Activated T-helper 1 cell treated with anti-CD3 and anti-CD28 coated beads, Interleukin-12 subunit alpha, Interleukin-12 subunit beta, Interleukin-2, Interleukin-4 antibody, amounts not matched to agents 30 ng/mL and 10 ng/mL and 1 ng/mL, durations not matched to agents 14 hours and 24 hours and 36 hours (primary cell): ENCODE results near the gene CXCL16. TPM values are rescaled to one million over a fixed set of nuclear protein-coding genes. Genes with fewer than 3 reads are reported as not detected.

Source experiments
- DNase-seq: peaks from one replicate; pipeline ENCODE4 v3.0.0; 2021; ENCODE audit warnings: low spot score
- H3K27ac Mint-ChIP-seq: one replicate; pipeline ENCODE4 v1.8.0; 2021; ENCODE audit warnings: mild to moderate bottlenecking, mixed read lengths
- H3K27me3 Mint-ChIP-seq: one replicate; pipeline ENCODE4 v1.8.0; 2022; ENCODE audit warnings: mild to moderate bottlenecking, moderate library complexity, mixed read lengths; ENCODE audit not compliant: insufficient read depth
- H3K36me3 Mint-ChIP-seq: one replicate; pipeline ENCODE4 v1.8.0; 2021; ENCODE audit warnings: low read depth, mixed read lengths
- H3K4me1 Mint-ChIP-seq: one replicate; pipeline ENCODE4 v1.8.0; 2021; ENCODE audit warnings: low read depth, mixed read lengths
- H3K4me3 Mint-ChIP-seq: one replicate; pipeline ENCODE4 v1.8.0; 2021; ENCODE audit warnings: mild to moderate bottlenecking, moderate library complexity, mixed read lengths
- H3K9me3 Mint-ChIP-seq: one replicate; pipeline ENCODE4 v1.8.0; 2021; ENCODE audit warnings: mixed read lengths
- intact Hi-C: fragments of 100-400 bp; cut with micrococcal nuclease; formaldehyde crosslinking; loops from one replicate; pipeline ENCODE4 v1.15.1; 2024
- total RNA-seq: library from RNA; stranded (reverse); gene quantifications from 2 replicates; pipeline ENCODE4 v1.2.3, GENCODE V29; 2022

CXCL16 gene
- total RNA-seq, 1 donor from 2014 or later, result 7.0 TPM

- no peaks in the 10 kb centered on the region for H3K9me3 Mint-ChIP-seq
- peaks cover 13% of the 10 kb centered on the region for H3K4me1 Mint-ChIP-seq
- DNase-seq, result no peak
- no peaks in the 10 kb centered on the region for H3K36me3 Mint-ChIP-seq
- H3K27me3 Mint-ChIP-seq, result peaks cover 25% of the 10 kb centered on the region
- intact Hi-C loops, result no loop called here
- H3K27ac Mint-ChIP-seq, result no peak within 1 kb of the TSS
- no peak within 1 kb of the TSS for H3K4me3 Mint-ChIP-seq
Observed at GRCh38 chr17:4771519-4772234, 31.9 kb upstream of the CXCL16 start, which contains the start of gene TM4SF5. TSS of gene TM4SF5 (plus strand) at chr17:4771886. CDS start at chr17:4771923, 37 bp downstream.

- Mint-ChIP-seq H3K4me1 (peaks cover 13% of the 10 kb centered on the region), H3K36me3 (no peaks in the 10 kb centered on the region), H3K9me3 (no peaks in the 10 kb centered on the region), H3K4me3 (no peak overlapping the region), H3K27me3 (peaks cover 25% of the 10 kb centered on the region), H3K27ac (no peak overlapping the region)
- no peak for DNase-seq
- intact Hi-C loops, result no loop called here
Observed at GRCh38 chr17:4769628-4770027, 29.9 kb upstream of the CXCL16 start.

- intact Hi-C loops, result no loop called here
- H3K36me3 Mint-ChIP-seq, result no peaks in the 10 kb centered on the region
- peaks cover 13% of the 10 kb centered on the region for H3K4me1 Mint-ChIP-seq
- no peak overlapping the region for H3K4me3 Mint-ChIP-seq
- peaks cover 15% of the 10 kb centered on the region for H3K27me3 Mint-ChIP-seq
- H3K27ac Mint-ChIP-seq, result no peak overlapping the region
- no peak for DNase-seq
- H3K9me3 Mint-ChIP-seq, result no peaks in the 10 kb centered on the region
Observed at GRCh38 chr17:4768298-4768697, 28.6 kb upstream of the CXCL16 start.

GRCh38 chr17:4766723-4767122, 27.0 kb upstream of the CXCL16 start:
- no peak for DNase-seq
- Mint-ChIP-seq H3K27me3 (peaks cover 11% of the 10 kb centered on the region), H3K27ac (no peak overlapping the region), H3K36me3 (no peaks in the 10 kb centered on the region), H3K4me3 (no peak overlapping the region), H3K4me1 (peaks cover 10% of the 10 kb centered on the region), H3K9me3 (no peaks in the 10 kb centered on the region)
- intact Hi-C loops, result no loop called here

GRCh38 chr17:4766201-4766600, 26.5 kb upstream of the CXCL16 start:
- intact Hi-C loops, result no loop called here
- no peak for DNase-seq
- Mint-ChIP-seq H3K4me1 (peaks cover 5% of the 10 kb centered on the region), H3K4me3 (no peak overlapping the region), H3K27ac (no peak overlapping the region), H3K27me3 (peaks cover 7% of the 10 kb centered on the region), H3K36me3 (no peaks in the 10 kb centered on the region), H3K9me3 (no peaks in the 10 kb centered on the region)

- H3K9me3 Mint-ChIP-seq, result no peaks in the 10 kb centered on the region
- no peaks in the 10 kb centered on the region for H3K36me3 Mint-ChIP-seq
- no peak overlapping the region for H3K27ac Mint-ChIP-seq
- intact Hi-C loops, result no loop called here
- H3K27me3 Mint-ChIP-seq, result peaks cover 4% of the 10 kb centered on the region
- no peak for DNase-seq
- no peaks in the 10 kb centered on the region for H3K4me1 Mint-ChIP-seq
- no peak overlapping the region for H3K4me3 Mint-ChIP-seq
Observed at GRCh38 chr17:4764595-4764994, 24.9 kb upstream of the CXCL16 start.

- H3K27ac Mint-ChIP-seq, result no peak overlapping the region
- H3K4me1 Mint-ChIP-seq, result no peaks in the 10 kb centered on the region
- H3K36me3 Mint-ChIP-seq, result no peaks in the 10 kb centered on the region
- DNase-seq, result no peak
- no peaks in the 10 kb centered on the region for H3K9me3 Mint-ChIP-seq
- H3K4me3 Mint-ChIP-seq, result no peak overlapping the region
- intact Hi-C loops, result no loop called here
- H3K27me3 Mint-ChIP-seq, result peaks cover 13% of the 10 kb centered on the region
Observed at GRCh38 chr17:4759776-4760236, 20.1 kb upstream of the CXCL16 start.

GRCh38 chr17:4753392-4753791, 13.7 kb upstream of the CXCL16 start:
- H3K4me1 Mint-ChIP-seq, result peaks cover 6% of the 10 kb centered on the region
- no peak overlapping the region for H3K4me3 Mint-ChIP-seq
- intact Hi-C loops, result no loop called here
- peaks cover 26% of the 10 kb centered on the region for H3K27me3 Mint-ChIP-seq
- H3K36me3 Mint-ChIP-seq, result no peaks in the 10 kb centered on the region
- DNase-seq, result no peak
- no peaks in the 10 kb centered on the region for H3K9me3 Mint-ChIP-seq
- H3K27ac Mint-ChIP-seq, result no peak overlapping the region

- intact Hi-C loops, result no loop called here
- no peak for DNase-seq
- Mint-ChIP-seq H3K9me3 (no peaks in the 10 kb centered on the region), H3K4me1 (peaks cover 16% of the 10 kb centered on the region), H3K27me3 (peaks cover 17% of the 10 kb centered on the region), H3K27ac (no peak overlapping the region), H3K36me3 (no peaks in the 10 kb centered on the region), H3K4me3 (no peak overlapping the region)
Observed at GRCh38 chr17:4751932-4752331, 12.2 kb upstream of the CXCL16 start.

GRCh38 chr17:4750606-4751005, 10.9 kb upstream of the CXCL16 start:
- no peaks in the 10 kb centered on the region for H3K9me3 Mint-ChIP-seq
- H3K27me3 Mint-ChIP-seq, result peaks cover 17% of the 10 kb centered on the region
- intact Hi-C loops, result no loop called here
- H3K4me3 Mint-ChIP-seq, result no peak overlapping the region
- no peak for DNase-seq
- H3K4me1 Mint-ChIP-seq, result peaks cover 21% of the 10 kb centered on the region
- no peak overlapping the region for H3K27ac Mint-ChIP-seq
- no peaks in the 10 kb centered on the region for H3K36me3 Mint-ChIP-seq

- Mint-ChIP-seq H3K9me3 (no peaks in the 10 kb centered on the region), H3K4me1 (peaks cover 21% of the 10 kb centered on the region), H3K27ac (no peak overlapping the region), H3K27me3 (peaks cover 13% of the 10 kb centered on the region), H3K36me3 (no peaks in the 10 kb centered on the region), H3K4me3 (peak overlapping the region; percentile 17)
- no peak for DNase-seq
- intact Hi-C loops, result no loop called here
Observed at GRCh38 chr17:4748686-4749085, 9.0 kb upstream of the CXCL16 start.

GRCh38 chr17:4747847-4748246, 8.1 kb upstream of the CXCL16 start:
- Mint-ChIP-seq H3K4me1 (peaks cover 21% of the 10 kb centered on the region), H3K27me3 (peaks cover 13% of the 10 kb centered on the region), H3K36me3 (no peaks in the 10 kb centered on the region), H3K4me3 (peak overlapping the region; percentile 72), H3K27ac (peak overlapping the region; percentile 81), H3K9me3 (no peaks in the 10 kb centered on the region)
- peak; percentile 47 for DNase-seq
- intact Hi-C loops, result no loop called here

- no peak for DNase-seq
- peaks cover 20% of the 10 kb centered on the region for H3K27me3 Mint-ChIP-seq
- H3K4me3 Mint-ChIP-seq, result no peak overlapping the region
- peaks cover 21% of the 10 kb centered on the region for H3K4me1 Mint-ChIP-seq
- H3K9me3 Mint-ChIP-seq, result no peaks in the 10 kb centered on the region
- H3K27ac Mint-ChIP-seq, result no peak overlapping the region
- intact Hi-C loops, result no loop called here
- H3K36me3 Mint-ChIP-seq, result no peaks in the 10 kb centered on the region
Observed at GRCh38 chr17:4744999-4745969, 5.6 kb upstream of the CXCL16 start.
